PC-3 (cell line): Measurements from ENCODE around the gene FKBP7. TPM values are rescaled to one million over a fixed set of nuclear protein-coding genes. Genes with fewer than 3 reads are reported as not detected.
A peak's percentile ranks its signal among the peaks of the same experiment; 100 is the strongest.

Experiments used
- ATAC-seq: fragments of 200-7000 bp; cut with Tn5 transposase; 2 replicates; pipeline ENCODE4 v1.9.1; 2020; ENCODE audit warnings: mild to moderate bottlenecking, moderate library complexity
- BruUV-seq: library from RNA; stranded (reverse); fragments of 400-500 nt; replicated peaks from 2 replicates; lab custom pipeline; 2021; lab: Mats Ljungman, UMichigan
- CTCF ChIA-PET: fragments of 300-600 bp; sonication (Branson Sonifier 250); formaldehyde crosslinking; loops from one replicate; lab custom pipeline; 2022; ENCODE audit warnings: antibody characterized with exemption; lab: Charles Lee
- POLR2A ChIA-PET: fragments of 300-600 bp; sonication (Branson Sonifier 250); formaldehyde crosslinking; loops from one replicate; lab custom pipeline; 2022; ENCODE audit warnings: antibody characterized with exemption; ENCODE audit not compliant: unreplicated experiment; lab: Charles Lee
- DNase-seq: peaks from one replicate; pipeline ENCODE4 v3.0.0-alpha.2; 2015
- H2AFZ ChIP-seq: fragments of 300-600 bp; sonication (generic); 2 replicates; pipeline ENCODE4 v1.6.0; 2016; ENCODE audit warnings: antibody characterized with exemption, low read length
- H3F3A ChIP-seq: fragments of 300-600 bp; sonication (generic); one replicate; pipeline ENCODE4 v1.6.0; 2017; ENCODE audit warnings: antibody characterized with exemption, low read length, control low read depth, mild to moderate bottlenecking; ENCODE audit not compliant: unreplicated experiment
- H3K27ac ChIP-seq: fragments of 300-600 bp; sonication (generic); 2 replicates; pipeline ENCODE4 v1.5.1; 2016; ENCODE audit warnings: mild to moderate bottlenecking, low read length
- H3K27me3 ChIP-seq: fragments of 300-600 bp; sonication (generic); 2 replicates; pipeline ENCODE4 v1.6.1; 2016; ENCODE audit warnings: low read length, mixed read lengths
- H3K36me3 ChIP-seq: fragments of 300-600 bp; sonication (generic); 2 replicates; pipeline ENCODE4 v1.6.1; 2016; ENCODE audit warnings: low read depth, mixed run types, low read length, mixed read lengths
- H3K4me1 ChIP-seq: fragments of 300-600 bp; sonication (generic); 2 replicates; pipeline ENCODE4 v1.5.1; 2016; ENCODE audit warnings: low read length; ENCODE audit not compliant: insufficient read depth
- H3K4me2 ChIP-seq: fragments of 300-600 bp; sonication (generic); 2 replicates; pipeline ENCODE4 v1.6.0; 2016; ENCODE audit warnings: low read length
- H3K4me3 ChIP-seq: fragments of 300-600 bp; sonication (generic); 2 replicates; pipeline ENCODE4 v1.5.1; 2016; ENCODE audit warnings: mild to moderate bottlenecking, low read length, mixed read lengths
- H3K79me2 ChIP-seq: fragments of 300-600 bp; sonication (generic); 2 replicates; pipeline ENCODE4 v1.6.1; 2017; ENCODE audit warnings: low read length, mixed read lengths
- H3K9ac ChIP-seq: fragments of 300-600 bp; sonication (generic); 2 replicates; pipeline ENCODE4 v1.6.0; 2016; ENCODE audit warnings: mild to moderate bottlenecking, low read length
- H3K9me2 ChIP-seq: fragments of 300-600 bp; sonication (generic); replicated peaks from 2 replicates; pipeline ENCODE4 v1.6.1; 2016; ENCODE audit warnings: mixed run types, low read length, mixed read lengths
- H3K9me3 ChIP-seq: fragments of 300-600 bp; sonication (generic); 2 replicates; pipeline ENCODE4 v1.6.1; 2016; ENCODE audit warnings: low read length, mixed read lengths
- H4K20me1 ChIP-seq: fragments of 300-600 bp; sonication (generic); 2 replicates; pipeline ENCODE4 v1.6.1; 2016; ENCODE audit warnings: low read length, mixed read lengths
- CTCF ChIP-seq: fragments of 300-600 bp; sonication (generic); conservative IDR thresholded peaks from 2 replicates; pipeline ENCODE4 v1.5.1; 2017; ENCODE audit warnings: antibody characterized with exemption, low read depth, mild to moderate bottlenecking, low read length
- EZH2 ChIP-seq: fragments of 300-600 bp; sonication (generic); IDR thresholded peaks from one replicate; pipeline ENCODE4 v1.6.1; 2017; ENCODE audit warnings: antibody characterized with exemption, mild to moderate bottlenecking, low read length; ENCODE audit not compliant: unreplicated experiment
- EZH2phosphoT487 ChIP-seq: fragments of 300-600 bp; sonication (generic); IDR thresholded peaks from 2 replicates; pipeline ENCODE4 v1.6.1; 2018; ENCODE audit warnings: mild to moderate bottlenecking, antibody characterized with exemption, low read length, borderline replicate concordance
- intact Hi-C: fragments of 100-400 bp; cut with micrococcal nuclease; formaldehyde crosslinking; loops from 2 replicates; pipeline ENCODE4 v1.9.0; 2023
- total RNA-seq: library from RNA; depleted of rRNA; stranded (reverse); fragments of >200 nt; gene quantifications from 2 replicates; pipeline ENCODE4 v1.2.3, GENCODE V29; 2014

Gene FKBP7
- total RNA-seq, 1 experiment from 2014 or later, result 4.2 TPM

- Histone ChIP-seq H3K4me3 (no peak overlapping the region), H3K9ac (no peak overlapping the region), H3K27me3 (no peaks in the 10 kb centered on the region), H3K4me1 (no peaks in the 10 kb centered on the region), H3F3A (no peaks in the 10 kb centered on the region), H3K9me2 (no peaks in the 10 kb centered on the region), H3K4me2 (no peak overlapping the region), H4K20me1 (no peaks in the 10 kb centered on the region), H2AFZ (no peak overlapping the region), H3K79me2 (no peaks in the 10 kb centered on the region), H3K36me3 (peaks cover 34% of the 10 kb centered on the region), H3K9me3 (no peaks in the 10 kb centered on the region), H3K27ac (no peak overlapping the region)
- BruUV-seq, result no TSS peak
- ChIA-PET CTCF (interaction anchor here (0.8 kb wide), 1 partner anchor 36 kb away, joined by 3 read pairs; no protein-coding TSS in a partner anchor), POLR2A (interaction anchor here (0.5 kb wide), 2 partner anchors 216 to 338 kb away, joined by 3 to 4 read pairs; no protein-coding TSS in a partner anchor)
- peak; percentile 38 for DNase-seq
- intact Hi-C loops, result no loop called here
- ATAC-seq, result peak; percentile 53; the same call in 1 of the 2 replicates
- no peak for TF ChIP-seq EZH2phosphoT487
- no peak for TF ChIP-seq EZH2
- TF ChIP-seq CTCF, result no peak
Measured at GRCh38 chr2:178428396-178428806, 50.0 kb downstream of the FKBP7 start.

- ATAC-seq (no peak), DNase-seq (no peak)
- H3K4me2 ChIP-seq, result no peak overlapping the region
- no peaks in the 10 kb centered on the region for H3K9me3 ChIP-seq
- H3K79me2 ChIP-seq, result no peaks in the 10 kb centered on the region
- H3K9me2 ChIP-seq, result no peaks in the 10 kb centered on the region
- POLR2A ChIA-PET, result no interaction called here
- peaks cover 25% of the 10 kb centered on the region for H3K36me3 ChIP-seq
- H3K4me3 ChIP-seq, result no peak overlapping the region
- H3K9ac ChIP-seq, result no peak overlapping the region
- H3F3A ChIP-seq, result no peaks in the 10 kb centered on the region
- CTCF ChIA-PET, result no interaction called here
- TF ChIP-seq CTCF, result no peak
- no peak for TF ChIP-seq EZH2
- TF ChIP-seq EZH2phosphoT487, result no peak
- no peaks in the 10 kb centered on the region for H4K20me1 ChIP-seq
- H2AFZ ChIP-seq, result no peak overlapping the region
- intact Hi-C loops, result no loop called here
- no peak overlapping the region for H3K27ac ChIP-seq
- no peaks in the 10 kb centered on the region for H3K4me1 ChIP-seq
- no TSS peak for BruUV-seq
- no peaks in the 10 kb centered on the region for H3K27me3 ChIP-seq
Measured at GRCh38 chr2:178427458-178427857, 50.9 kb downstream of the FKBP7 start.

GRCh38 chr2:178426388-178426787 lies 52.0 kb downstream of the FKBP7 start:
- DNase-seq, result peak; percentile 23
- no peak overlapping the region for H3K4me2 ChIP-seq
- H3K9me3 ChIP-seq, result no peaks in the 10 kb centered on the region
- H3K4me1 ChIP-seq, result no peaks in the 10 kb centered on the region
- H3F3A ChIP-seq, result no peaks in the 10 kb centered on the region
- no peaks in the 10 kb centered on the region for H4K20me1 ChIP-seq
- TF ChIP-seq EZH2phosphoT487 (no peak), CTCF (no peak), EZH2 (no peak)
- no peak overlapping the region for H3K4me3 ChIP-seq
- no peak overlapping the region for H3K27ac ChIP-seq
- no peaks in the 10 kb centered on the region for H3K9me2 ChIP-seq
- no peak; the same call in 1 of the 2 replicates for ATAC-seq
- H2AFZ ChIP-seq, result no peak overlapping the region
- H3K79me2 ChIP-seq, result no peaks in the 10 kb centered on the region
- no peak overlapping the region for H3K9ac ChIP-seq
- CTCF ChIA-PET, result no interaction called here
- POLR2A ChIA-PET, result no interaction called here
- peaks cover 15% of the 10 kb centered on the region; the same call in 1 of the 2 replicates for H3K36me3 ChIP-seq
- intact Hi-C loops, result no loop called here
- no TSS peak for BruUV-seq
- no peaks in the 10 kb centered on the region for H3K27me3 ChIP-seq
